K562 (cell line): ENCODE measurements around the gene NTN1. TPM values are rescaled to one million over a fixed set of nuclear protein-coding genes. Genes with fewer than 3 reads are reported as not detected.

Source experiments
- ATAC-seq: fragments of 200-7000 bp; cut with Tn5 transposase; 3 replicates; pipeline ENCODE4 v1.9.1; 2020; ENCODE audit warnings: moderate library complexity
- BruUV-seq: library from RNA; stranded (reverse); fragments of 400-500 nt; replicated peaks from 2 replicates; lab custom pipeline; 2021; lab: Mats Ljungman, UMichigan
- CTCF ChIA-PET: fragments of 300-600 bp; formaldehyde crosslinking; extraction: SDS; loops from one replicate; lab custom pipeline; 2021; ENCODE audit warnings: low intra/inter-chr PET ratio; lab: Yijun Ruan, JAX
- POLR2A ChIA-PET: fragments of 300-600, 350-650 bp; sonication (Branson Sonifier 250); formaldehyde crosslinking; extraction: SDS; loops from one replicate; lab custom pipeline; 2021; ENCODE audit warnings: antibody characterized with exemption, inconsistent platforms; lab: Yijun Ruan, JAX
- DNase-seq, 4 experiments: peaks; one replicate each; pipeline versions ENCODE4 v3.0.0 to v3.0.0-alpha.2; 2011 to 2018; ENCODE audit warnings: low spot score in 3 of 4, mixed read lengths in 3 of 4; ENCODE audit errors: extremely low read depth in 1 of 4
- FAIRE-seq: peaks from 2 replicates; lab custom pipeline; 2011; peaks lifted over from hg19 to GRCh38; lab: Jason Lieb, UNC
- H2AFZ ChIP-seq: 2 replicates; pipeline ENCODE4 v1.6.0; 2011; ENCODE audit warnings: low read depth, low read length, control low read depth, inconsistent platforms
- H3K27ac ChIP-seq: fragments of 200-600 bp; 3 replicates; pipeline ENCODE4 v1.8.0; 2011; ENCODE audit warnings: low read depth, mild to moderate bottlenecking, control low read depth, inconsistent platforms, low read length, moderate library complexity, mixed read lengths; ENCODE audit errors: extremely low read depth
- H3K27me3 ChIP-seq, 2 experiments: fragments of 300-600 bp in 1 of 2; 2 replicates in 1 of 2; 3 replicates in 1 of 2; pipeline versions ENCODE4 v1.6.0 to v1.8.0; 2011; ENCODE audit warnings: inconsistent platforms in 2 of 2, low read length in 2 of 2, mild to moderate bottlenecking in 1 of 2, mixed read lengths in 1 of 2, moderate library complexity in 1 of 2; ENCODE audit not compliant: control insufficient read depth in 2 of 2, insufficient read depth in 2 of 2
- H3K36me3 ChIP-seq: fragments of 300-600 bp; 3 replicates; pipeline ENCODE4 v1.8.0; 2011; ENCODE audit warnings: mild to moderate bottlenecking, low read length, inconsistent platforms; ENCODE audit not compliant: control insufficient read depth, insufficient read depth
- H3K4me1 ChIP-seq, 2 experiments: fragments of 200-600 bp in 1 of 2; replicated peaks in 1 of 2; 2 replicates in 1 of 2; 3 replicates in 1 of 2; pipeline versions ENCODE4 v1.5.1 to v1.8.0; 2011; ENCODE audit warnings: inconsistent platforms in 2 of 2, low read length in 2 of 2, mild to moderate bottlenecking in 1 of 2, mixed read lengths in 1 of 2, moderate library complexity in 1 of 2; ENCODE audit not compliant: control insufficient read depth in 2 of 2, insufficient read depth in 2 of 2
- H3K4me2 ChIP-seq: 2 replicates; pipeline ENCODE4 v1.6.1; 2011; ENCODE audit warnings: low read length, control low read depth, inconsistent platforms, mixed read lengths; ENCODE audit not compliant: insufficient read depth
- H3K4me3 ChIP-seq: fragments of 200-600 bp; sonication (generic), shearing (Covaris generic); 2 replicates; pipeline ENCODE4 v1.5.1; 2016; ENCODE audit warnings: control low read depth, inconsistent platforms
- H3K79me2 ChIP-seq: fragments of 200-600 bp; 3 replicates; pipeline ENCODE4 v1.8.0; 2011; ENCODE audit warnings: low read length, inconsistent platforms; ENCODE audit not compliant: control insufficient read depth, insufficient read depth
- H3K9ac ChIP-seq, 2 experiments: 2 replicates each; pipeline versions ENCODE4 v1.6.0 to v1.6.1; 2011; ENCODE audit warnings: low read depth in 2 of 2, low read length in 2 of 2, control low read depth in 1 of 2, inconsistent platforms in 1 of 2, mild to moderate bottlenecking in 1 of 2, mixed read lengths in 1 of 2; ENCODE audit not compliant: insufficient read depth in 1 of 2
- H3K9me1 ChIP-seq: one replicate; pipeline ENCODE4 v1.6.0; 2011; ENCODE audit warnings: inconsistent platforms, mild to moderate bottlenecking, low read length, moderate library complexity; ENCODE audit not compliant: control insufficient read depth, insufficient read depth
- H3K9me3 ChIP-seq: replicated peaks from 2 replicates; pipeline ENCODE4 v1.5.1; 2011; ENCODE audit warnings: low read depth, low read length, inconsistent platforms; ENCODE audit not compliant: control insufficient read depth, insufficient read depth
- H4K20me1 ChIP-seq: replicated peaks from 2 replicates; pipeline ENCODE4 v1.6.1; 2011; ENCODE audit warnings: low read length, inconsistent platforms, mixed read lengths; ENCODE audit not compliant: control insufficient read depth, insufficient read depth
- ELF2 ChIP-seq: fragments of 250-450 bp; sonication (Bioruptor Pico); IDR thresholded peaks from 2 replicates; pipeline ENCODE4 v1.5.0; 2021; ENCODE audit warnings: mild to moderate bottlenecking
- FOXJ2 ChIP-seq: fragments of 200-800 bp; sonication (Bioruptor generic); IDR thresholded peaks from 2 replicates; pipeline ENCODE4 v1.6.1; 2016; ENCODE audit warnings: missing genetic modification characterization, missing compliant biosample characterization
- ZNF75A ChIP-seq: fragments of 450-650 bp; formaldehyde crosslinking; IDR thresholded peaks from 2 replicates; pipeline ENCODE4 v1.4.0; 2020; ENCODE audit warnings: mild to moderate bottlenecking
- WGBS: fragments of 100-300 bp; shearing (Covaris generic); methylation state at CpG from one replicate; pipeline ENCODE4 v1.1.6; 2016; ENCODE audit warnings: low coverage, mixed read lengths; ENCODE audit not compliant: insufficient coverage; ENCODE audit errors: missing lambda C conversion rate; 5-methylcytosine and 5-hydroxymethylcytosine counted together
- in situ Hi-C: fragments of 300-500 bp; cut with MboI; formaldehyde crosslinking; loops from 4 replicates; pipeline ENCODE4 v1.15.0; 2018; ENCODE audit warnings: inconsistent platforms, mixed read lengths
- intact Hi-C: fragments of 100-400 bp; cut with micrococcal nuclease; formaldehyde crosslinking; loops from 2 replicates; pipeline ENCODE4 v1.14.2; 2022
- polyA plus RNA-seq, 8 experiments: library from polyadenylated mRNA; depleted of rRNA in 4 of 8; stranded (reverse) in 5 of 8; unstranded in 3 of 8; fragments of >200 nt; fragmentation: Nextera tagmentation in 2 of 8; fragmentation: Illumina TruSeq in 1 of 8; extraction: Ambion mirVana in 2 of 8; extraction: Trizol in 1 of 8; gene quantifications; 2 replicates each; pipeline versions ENCODE4 v1.2.1 to v1.2.3, GENCODE V29; 2011 to 2014; ENCODE audit warnings: inconsistent platforms in 1 of 8, missing spikeins in 1 of 8
- total RNA-seq, 7 experiments: library from RNA; depleted of rRNA in 6 of 7; stranded (reverse); fragments of >200 nt in 6 of 7; fragmentation: Illumina TruSeq in 2 of 7; extraction: Trizol in 2 of 7; gene quantifications; 2 replicates each; pipeline versions ENCODE4 v1.2.1 to v1.2.3, GENCODE V29; 2011 to 2021; ENCODE audit warnings: low replicate concordance in 1 of 7
- TF ChIP-seq, protein P1 (sequence below), 2 experiments: fragments of 200-800 bp in 1 of 2; sonication (Bioruptor generic) in 1 of 2; sonication (generic) in 1 of 2; formaldehyde crosslinking in 1 of 2; IDR thresholded peaks in 1 of 2; conservative IDR thresholded peaks in 1 of 2; 2 replicates each; pipeline versions ENCODE4 v1.5.0 to v1.6.1; 2016 to 2020; ENCODE audit warnings: missing compliant biosample characterization in 1 of 2, missing genetic modification characterization in 1 of 2, missing genetic modification reagents in 1 of 2
- TF ChIP-seq, protein P2 (sequence below): sonication (generic); formaldehyde crosslinking; IDR thresholded peaks from 2 replicates; pipeline ENCODE4 v1.8.0; 2023; ENCODE audit warnings: mild to moderate bottlenecking, missing genetic modification reagents

The NTN1 gene
- total and polyA plus RNA-seq, 9 of the 15 experiments (the other 6 are each of a cell fraction or from before 2014, with no cell fraction given), result 0.02 TPM; not detected in 8

DNA sequence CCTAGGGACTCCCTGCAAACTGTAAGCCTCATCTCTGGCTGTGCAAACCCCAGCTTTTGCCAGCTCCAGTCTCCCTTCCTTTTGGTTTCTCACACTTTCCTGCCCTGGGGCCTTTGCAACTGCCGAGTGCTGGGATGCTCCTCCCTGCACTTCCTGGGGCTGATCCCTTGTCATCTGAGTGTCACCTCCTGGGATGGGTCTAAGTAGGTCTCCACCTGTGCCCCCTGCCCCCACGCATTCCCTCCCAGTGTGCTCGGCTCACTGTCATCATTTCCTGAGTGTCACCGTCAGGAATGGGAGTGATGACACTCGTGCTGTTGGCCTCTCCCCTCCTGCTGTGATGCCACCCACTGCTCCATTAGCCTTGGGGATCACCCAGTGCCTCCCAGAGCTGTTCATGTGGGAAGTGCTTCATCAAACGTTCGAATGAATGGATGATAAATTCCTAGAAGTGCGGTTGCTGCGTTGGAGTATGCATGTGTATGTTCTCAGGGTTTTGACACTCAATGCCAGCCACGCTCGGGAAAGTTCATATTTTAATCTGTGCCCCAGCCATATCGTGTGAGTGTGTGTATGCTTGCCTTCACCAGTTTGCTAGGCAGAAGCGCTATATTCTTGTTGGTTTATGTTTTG lies 189.9 kb downstream of the NTN1 start:
- POLR2A ChIA-PET, result interaction anchor here (0.6 kb wide), 1 partner anchor 64 kb away, joined by 3 read pairs; no protein-coding TSS in a partner anchor

DNA sequence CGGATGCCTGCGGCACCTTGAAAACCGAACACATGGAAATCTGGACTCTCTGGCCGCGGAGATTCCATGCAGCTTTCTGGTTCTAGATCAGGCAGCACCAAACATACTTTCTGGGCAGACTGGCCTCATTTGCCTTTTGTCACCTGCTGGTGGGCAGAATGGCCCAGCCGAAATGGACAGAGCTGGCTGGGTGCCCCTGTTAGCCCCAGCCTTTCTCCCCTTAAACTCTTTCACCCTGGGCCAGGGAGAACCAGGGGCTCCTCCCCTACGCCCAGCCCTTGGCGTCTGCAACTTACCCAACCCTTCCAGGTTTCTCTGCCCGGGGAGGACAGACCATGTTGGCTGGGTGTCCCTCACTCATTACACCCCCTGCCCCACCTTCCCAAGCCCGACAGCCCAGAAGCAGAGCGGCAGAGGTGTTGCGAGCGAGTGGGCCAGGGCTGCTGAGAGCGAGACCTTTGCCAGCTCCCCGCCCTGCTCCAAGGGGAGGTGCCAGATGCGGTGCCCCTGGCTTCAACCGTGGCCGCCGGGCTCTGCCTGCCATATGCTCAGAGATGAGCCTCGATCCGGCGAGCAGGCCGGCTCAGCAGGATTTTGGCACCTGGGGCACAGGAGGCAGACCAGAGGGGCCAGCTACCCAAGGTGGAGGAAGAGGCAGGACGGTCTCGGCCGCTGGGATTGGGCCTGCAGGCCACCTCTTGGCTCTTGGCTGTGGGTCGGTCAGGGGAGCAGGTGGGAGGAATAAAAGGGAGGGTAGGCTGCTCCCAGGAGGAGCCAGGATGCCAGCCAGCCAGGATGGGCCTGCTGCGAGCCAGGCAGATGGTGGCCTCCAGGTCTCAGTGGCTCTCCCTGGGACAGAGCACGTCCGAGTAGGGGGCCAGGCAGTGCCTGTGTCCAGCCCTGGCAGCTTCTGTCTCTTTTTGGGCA lies 191.3 kb downstream of the NTN1 start:
- CTCF ChIA-PET, result no interaction called here
- no TSS peak for BruUV-seq
- in situ Hi-C loops, result no loop called here
- Histone ChIP-seq H3K79me2 (no peaks in the 10 kb centered on the region), H3K36me3 (no peaks in the 10 kb centered on the region), H3K9ac (no peak overlapping the region), H4K20me1 (no peaks in the 10 kb centered on the region), H3K4me3 (no peak overlapping the region), H3K4me2 (no peak overlapping the region), H3K9me3 (no peaks in the 10 kb centered on the region), H3K27ac (no peak overlapping the region), H2AFZ (no peak overlapping the region), H3K4me1 (no peaks in the 10 kb centered on the region), H3K27me3 (peaks cover 0 to 9% of the 10 kb centered on the region in 2 experiments; a peak in 1 of 5 replicates), H3K9me1 (no peaks in the 10 kb centered on the region)
- FAIRE-seq (no peak), DNase-seq (no peak), ATAC-seq (no peak)
- intact Hi-C loops, result no loop called here
- under 1% methylated on average over 26 of the region's 30 CpGs for WGBS
- POLR2A ChIA-PET, result no interaction called here
- TF ChIP-seq, protein P1, sequence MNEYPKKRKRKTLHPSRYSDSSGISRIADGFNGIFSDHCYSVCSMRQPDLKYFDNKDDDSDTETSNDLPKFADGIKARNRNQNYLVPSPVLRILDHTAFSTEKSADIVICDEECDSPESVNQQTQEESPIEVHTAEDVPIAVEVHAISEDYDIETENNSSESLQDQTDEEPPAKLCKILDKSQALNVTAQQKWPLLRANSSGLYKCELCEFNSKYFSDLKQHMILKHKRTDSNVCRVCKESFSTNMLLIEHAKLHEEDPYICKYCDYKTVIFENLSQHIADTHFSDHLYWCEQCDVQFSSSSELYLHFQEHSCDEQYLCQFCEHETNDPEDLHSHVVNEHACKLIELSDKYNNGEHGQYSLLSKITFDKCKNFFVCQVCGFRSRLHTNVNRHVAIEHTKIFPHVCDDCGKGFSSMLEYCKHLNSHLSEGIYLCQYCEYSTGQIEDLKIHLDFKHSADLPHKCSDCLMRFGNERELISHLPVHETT (CRISPR knock-in tag; conservative IDR thresholded peaks at IDR 0.05 in 1 of 2, IDR thresholded peaks at IDR 0.05 in 1 of 2), result no peak
- TF ChIP-seq FOXJ2 (tag) (no peak), ZNF75A (no peak)
- TF ChIP-seq, protein P2, sequence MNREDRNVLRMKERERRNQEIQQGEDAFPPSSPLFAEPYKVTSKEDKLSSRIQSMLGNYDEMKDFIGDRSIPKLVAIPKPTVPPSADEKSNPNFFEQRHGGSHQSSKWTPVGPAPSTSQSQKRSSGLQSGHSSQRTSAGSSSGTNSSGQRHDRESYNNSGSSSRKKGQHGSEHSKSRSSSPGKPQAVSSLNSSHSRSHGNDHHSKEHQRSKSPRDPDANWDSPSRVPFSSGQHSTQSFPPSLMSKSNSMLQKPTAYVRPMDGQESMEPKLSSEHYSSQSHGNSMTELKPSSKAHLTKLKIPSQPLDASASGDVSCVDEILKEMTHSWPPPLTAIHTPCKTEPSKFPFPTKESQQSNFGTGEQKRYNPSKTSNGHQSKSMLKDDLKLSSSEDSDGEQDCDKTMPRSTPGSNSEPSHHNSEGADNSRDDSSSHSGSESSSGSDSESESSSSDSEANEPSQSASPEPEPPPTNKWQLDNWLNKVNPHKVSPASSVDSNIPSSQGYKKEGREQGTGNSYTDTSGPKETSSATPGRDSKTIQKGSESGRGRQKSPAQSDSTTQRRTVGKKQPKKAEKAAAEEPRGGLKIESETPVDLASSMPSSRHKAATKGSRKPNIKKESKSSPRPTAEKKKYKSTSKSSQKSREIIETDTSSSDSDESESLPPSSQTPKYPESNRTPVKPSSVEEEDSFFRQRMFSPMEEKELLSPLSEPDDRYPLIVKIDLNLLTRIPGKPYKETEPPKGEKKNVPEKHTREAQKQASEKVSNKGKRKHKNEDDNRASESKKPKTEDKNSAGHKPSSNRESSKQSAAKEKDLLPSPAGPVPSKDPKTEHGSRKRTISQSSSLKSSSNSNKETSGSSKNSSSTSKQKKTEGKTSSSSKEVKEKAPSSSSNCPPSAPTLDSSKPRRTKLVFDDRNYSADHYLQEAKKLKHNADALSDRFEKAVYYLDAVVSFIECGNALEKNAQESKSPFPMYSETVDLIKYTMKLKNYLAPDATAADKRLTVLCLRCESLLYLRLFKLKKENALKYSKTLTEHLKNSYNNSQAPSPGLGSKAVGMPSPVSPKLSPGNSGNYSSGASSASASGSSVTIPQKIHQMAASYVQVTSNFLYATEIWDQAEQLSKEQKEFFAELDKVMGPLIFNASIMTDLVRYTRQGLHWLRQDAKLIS (CRISPR knock-in tag), result no peak

More for the DNA sequence above, 189.9 kb downstream of the NTN1 start:
- H3K4me1 ChIP-seq, result no peaks in the 10 kb centered on the region
- CTCF ChIA-PET, result no interaction called here
- no peak overlapping the region for H2AFZ ChIP-seq
- no peak overlapping the region for H3K27ac ChIP-seq
- FAIRE-seq (no peak), ATAC-seq (no peak), DNase-seq (no peak)
- intact Hi-C loops, result no loop called here
- no peaks in the 10 kb centered on the region for H3K36me3 ChIP-seq
- no peak for TF ChIP-seq ELF2 (CRISPR knock-in tag)
- WGBS, result 0% methylated on average over 13 of the region's 13 CpGs
- H3K9me1 ChIP-seq, result no peaks in the 10 kb centered on the region
- no peaks in the 10 kb centered on the region for H3K9me3 ChIP-seq
- H3K27me3 ChIP-seq, result peaks cover 2 to 9% of the 10 kb centered on the region in 2 experiments; a peak in 2 of 5 replicates
- H3K4me3 ChIP-seq, result no peak overlapping the region
- H4K20me1 ChIP-seq, result no peaks in the 10 kb centered on the region
- H3K79me2 ChIP-seq, result no peaks in the 10 kb centered on the region
- H3K4me2 ChIP-seq, result no peak overlapping the region
- BruUV-seq, result no TSS peak
- in situ Hi-C loops, result no loop called here
- H3K9ac ChIP-seq, result no peak overlapping the region
